HG02678 (cell line): Measurements from ENCODE around the gene DLGAP4.
A peak's percentile ranks its signal among the peaks of the same experiment; 100 is the strongest.
"Not testable (repeated sequence)": the region's sequence is repeated elsewhere in the genome, so short reads cannot be mapped to it uniquely, and the experiment has no call there.

Experiments
- ATAC-seq: cut with Tn5 transposase; IDR thresholded peaks from one replicate; pipeline ENCODE4 v1.9.1; 2021; ENCODE audit warnings: mild to moderate bottlenecking, moderate library complexity; ENCODE audit not compliant: unreplicated experiment

The DLGAP4 gene

DNA sequence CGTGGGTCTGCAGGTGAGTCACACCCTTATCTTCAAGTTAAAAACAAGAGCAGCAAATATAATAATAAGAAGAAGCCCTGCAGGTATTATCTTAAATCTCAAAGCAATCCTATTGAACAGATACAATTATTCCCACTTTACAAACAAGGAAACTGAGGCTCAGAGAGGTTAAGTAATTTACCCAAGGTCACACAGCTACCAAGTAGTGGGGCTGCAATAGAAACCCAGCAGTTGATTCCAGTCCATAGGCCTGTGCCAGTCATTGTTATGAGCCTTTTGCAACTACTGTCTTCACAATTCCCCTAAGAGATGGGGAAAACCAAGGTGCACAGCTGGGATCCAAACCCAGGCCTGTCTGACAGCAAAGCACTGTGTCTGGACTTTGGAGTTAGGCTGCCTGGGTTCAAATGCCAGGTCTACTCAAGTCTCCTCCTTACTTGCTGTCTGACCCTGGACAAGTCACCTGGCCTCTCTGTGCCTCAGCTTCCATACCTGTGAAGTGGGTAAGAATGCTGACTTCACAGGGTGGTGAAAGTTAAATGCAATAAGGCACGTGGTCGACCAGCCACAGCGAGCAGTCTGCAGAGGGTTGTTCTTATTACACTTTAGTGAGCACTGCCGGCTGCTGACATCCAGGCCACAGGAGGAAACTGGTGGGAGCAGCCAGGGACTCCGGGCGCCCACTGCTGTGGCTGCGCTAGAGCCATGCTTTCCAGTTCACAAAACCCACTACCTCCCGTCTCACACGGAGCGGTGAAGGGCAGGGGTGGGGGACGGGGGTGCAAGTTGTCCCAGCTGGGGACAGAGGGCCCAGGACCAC, 241.3 kb downstream of the DLGAP4 start:
- ATAC-seq: no peak

DNA sequence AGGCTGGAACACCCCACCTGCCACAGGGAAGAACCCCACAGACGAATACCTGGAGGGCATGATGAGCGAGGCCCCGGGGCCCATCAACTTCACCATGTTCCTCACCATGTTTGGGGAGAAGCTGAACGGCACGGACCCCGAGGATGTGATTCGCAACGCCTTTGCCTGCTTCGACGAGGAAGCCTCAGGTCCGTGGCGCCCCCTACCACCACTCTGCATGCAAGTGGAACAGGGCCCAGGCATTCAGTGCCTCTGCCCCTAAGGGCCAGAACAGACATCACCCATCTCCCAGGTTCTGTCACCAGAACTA, 241.8 kb downstream of the DLGAP4 start:
- ATAC-seq: no peak

DNA sequence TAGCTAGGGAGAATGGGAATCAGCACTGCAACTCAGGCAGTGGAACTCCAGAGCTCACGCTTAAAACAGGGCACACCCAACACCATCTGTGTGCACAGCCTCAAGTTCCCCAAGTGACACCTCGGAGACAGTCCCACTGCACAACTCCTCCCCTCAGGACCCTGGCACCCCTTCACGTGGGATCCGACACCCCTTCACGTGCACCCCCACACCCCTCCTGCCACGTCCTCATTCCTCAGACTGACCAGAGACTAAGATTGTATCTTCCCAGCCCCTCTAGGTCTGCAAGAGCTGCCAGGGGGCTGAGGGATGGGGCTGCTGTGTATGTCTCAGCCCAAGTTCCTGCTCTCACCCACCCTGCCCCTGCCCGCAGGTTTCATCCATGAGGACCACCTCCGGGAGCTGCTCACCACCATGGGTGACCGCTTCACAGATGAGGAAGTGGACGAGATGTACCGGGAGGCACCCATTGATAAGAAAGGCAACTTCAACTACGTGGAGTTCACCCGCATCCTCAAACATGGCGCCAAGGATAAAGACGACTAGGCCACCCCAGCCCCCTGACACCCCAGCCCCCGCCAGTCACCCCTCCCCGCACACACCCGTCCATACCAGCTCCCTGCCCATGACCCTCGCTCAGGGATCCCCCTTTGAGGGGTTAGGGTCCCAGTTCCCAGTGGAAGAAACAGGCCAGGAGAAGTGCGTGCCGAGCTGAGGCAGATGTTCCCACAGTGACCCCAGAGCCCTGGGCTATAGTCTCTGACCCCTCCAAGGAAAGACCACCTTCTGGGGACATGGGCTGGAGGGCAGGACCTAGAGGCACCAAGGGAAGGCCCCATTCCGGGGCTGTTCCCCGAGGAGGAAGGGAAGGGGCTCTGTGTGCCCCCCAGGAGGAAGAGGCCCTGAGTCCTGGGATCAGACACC, 242.8 kb downstream of the DLGAP4 start:
- ATAC-seq: no peak

DNA sequence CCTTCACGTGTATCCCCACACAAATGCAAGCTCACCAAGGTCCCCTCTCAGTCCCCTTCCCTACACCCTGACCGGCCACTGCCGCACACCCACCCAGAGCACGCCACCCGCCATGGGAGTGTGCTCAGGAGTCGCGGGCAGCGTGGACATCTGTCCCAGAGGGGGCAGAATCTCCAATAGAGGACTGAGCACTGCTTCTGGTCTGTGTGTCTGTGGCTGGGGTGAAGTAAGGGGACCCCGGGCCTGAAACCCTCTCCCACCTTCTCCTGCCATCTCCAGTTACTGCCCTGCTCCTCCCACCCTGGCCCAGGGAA, 243.4 kb downstream of the DLGAP4 start:
- ATAC-seq: no peak

DNA sequence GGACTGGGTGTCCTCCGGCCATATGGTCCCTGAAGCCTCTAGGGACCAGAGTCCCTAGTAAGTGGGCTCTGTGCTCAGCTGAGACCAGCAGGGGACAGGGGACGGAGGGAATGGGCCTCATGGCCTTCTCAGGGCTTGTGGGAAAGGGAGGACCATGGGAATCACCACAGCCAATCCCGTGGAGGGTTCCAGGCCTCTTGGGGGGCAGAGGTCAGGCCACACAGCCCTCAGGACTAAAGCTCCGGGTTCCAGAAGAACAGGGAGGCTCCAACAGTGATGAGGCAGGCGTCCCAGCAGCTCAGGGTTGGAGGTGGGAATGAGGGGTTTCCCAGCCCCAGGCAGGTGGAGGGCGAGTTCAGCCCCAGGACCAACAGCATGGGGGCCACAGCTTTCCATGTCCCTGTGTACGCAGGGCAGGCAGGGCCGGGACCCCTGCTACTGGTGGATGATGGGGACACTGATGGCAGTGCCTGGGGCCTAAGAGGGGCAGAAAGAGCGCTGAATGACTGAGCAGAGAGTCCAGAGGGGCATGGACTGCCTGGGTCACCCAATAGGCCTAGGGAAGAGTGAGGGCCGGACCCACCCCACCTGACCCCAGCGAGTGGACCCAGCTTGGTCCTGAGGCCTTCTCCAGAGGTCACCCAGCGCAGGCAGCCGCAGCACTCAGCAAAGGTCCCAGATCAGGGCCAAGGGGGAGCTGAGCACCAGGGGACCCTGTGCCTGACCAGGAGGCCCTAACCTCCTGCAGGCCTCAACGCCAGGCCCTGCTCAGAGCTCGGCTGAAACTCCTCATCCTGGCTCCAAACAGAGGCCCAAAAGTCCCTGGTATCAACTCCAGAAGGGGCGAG, 244.0 kb downstream of the DLGAP4 start:
- ATAC-seq: no peak

DNA sequence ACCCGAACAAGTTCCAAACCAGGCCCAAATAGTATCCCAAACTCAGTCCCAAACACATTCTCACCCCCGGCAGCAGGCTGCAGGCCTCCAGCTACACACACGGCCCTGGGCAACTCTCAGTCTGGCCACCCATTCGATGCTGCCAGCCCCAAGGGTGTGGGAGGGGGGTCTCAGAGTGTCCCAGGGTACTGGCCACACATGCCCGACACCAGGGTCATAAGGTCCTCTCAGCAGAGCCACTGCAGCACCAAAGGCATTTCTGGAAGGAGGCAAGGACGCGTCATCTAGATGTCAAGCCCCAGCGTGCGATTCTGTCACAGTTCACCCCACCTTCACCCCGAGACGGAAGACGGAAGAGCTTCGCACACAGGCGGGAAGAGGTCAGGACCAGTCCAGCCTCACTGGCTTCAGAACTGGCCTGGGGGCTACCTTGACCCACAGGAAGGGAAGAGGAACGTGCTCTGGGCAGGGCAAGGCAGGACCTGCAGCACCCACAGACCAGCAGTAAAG, 244.7 kb downstream of the DLGAP4 start:
- no peak for ATAC-seq

DNA sequence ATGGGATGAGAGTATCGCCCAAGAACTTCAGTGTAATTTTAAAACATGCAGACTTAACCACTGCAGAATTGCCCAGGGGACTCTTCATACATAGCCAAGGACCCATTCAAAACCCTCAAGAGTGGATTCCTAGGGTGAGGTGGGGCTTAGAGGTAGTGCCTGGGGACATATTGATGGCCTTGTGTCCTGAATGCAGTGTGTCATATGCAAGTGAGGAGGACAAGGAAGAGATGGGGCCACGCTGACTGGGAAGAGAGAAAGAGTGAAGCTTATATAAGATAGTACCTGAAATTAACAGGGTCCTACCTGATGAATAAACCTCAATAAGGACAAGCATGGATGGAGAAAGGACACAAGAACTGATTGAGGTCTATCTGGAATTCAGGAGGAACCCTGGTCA, 249.1 kb downstream of the DLGAP4 start:
- ATAC-seq: no peak

DNA sequence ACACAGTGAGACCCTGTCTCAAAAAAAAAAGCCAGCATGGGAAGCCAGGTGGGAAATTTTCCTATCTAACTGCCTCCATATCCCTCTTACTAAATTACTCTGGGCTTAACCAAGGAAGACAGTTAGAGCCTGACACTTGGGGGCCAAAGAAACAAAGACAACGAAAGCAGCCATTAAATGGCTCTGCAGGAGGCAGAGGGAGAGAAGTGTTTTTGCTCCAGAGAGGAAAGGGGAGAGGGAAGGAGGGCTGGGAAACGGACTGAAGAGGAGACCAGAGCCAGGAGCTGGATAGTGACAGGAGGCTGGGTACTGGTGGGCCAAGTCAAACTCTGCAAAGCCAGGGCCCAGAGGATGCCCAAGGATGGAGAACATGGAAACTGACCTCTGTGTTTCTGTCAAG, 256.6 kb downstream of the DLGAP4 start:
- ATAC-seq: no peak

DNA sequence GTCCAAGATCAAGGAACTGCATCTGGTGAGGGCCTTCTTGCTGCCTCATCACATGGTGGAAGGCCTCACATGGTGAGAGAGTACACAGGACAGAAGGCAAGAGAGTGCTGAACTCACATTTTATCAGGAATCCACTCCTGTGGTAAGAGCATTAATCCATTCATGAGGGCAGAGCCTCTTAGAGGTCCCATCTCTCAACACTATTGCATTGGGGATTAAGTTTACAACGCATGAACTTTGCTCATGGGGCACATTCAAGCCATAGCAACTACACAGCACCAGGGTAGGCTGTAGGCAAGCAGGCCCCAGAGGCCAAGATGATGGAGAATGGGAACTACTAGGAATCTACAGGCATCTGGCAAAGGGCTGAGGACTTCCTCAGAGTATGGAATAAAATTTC, 257.2 kb downstream of the DLGAP4 start:
- no peak for ATAC-seq

DNA sequence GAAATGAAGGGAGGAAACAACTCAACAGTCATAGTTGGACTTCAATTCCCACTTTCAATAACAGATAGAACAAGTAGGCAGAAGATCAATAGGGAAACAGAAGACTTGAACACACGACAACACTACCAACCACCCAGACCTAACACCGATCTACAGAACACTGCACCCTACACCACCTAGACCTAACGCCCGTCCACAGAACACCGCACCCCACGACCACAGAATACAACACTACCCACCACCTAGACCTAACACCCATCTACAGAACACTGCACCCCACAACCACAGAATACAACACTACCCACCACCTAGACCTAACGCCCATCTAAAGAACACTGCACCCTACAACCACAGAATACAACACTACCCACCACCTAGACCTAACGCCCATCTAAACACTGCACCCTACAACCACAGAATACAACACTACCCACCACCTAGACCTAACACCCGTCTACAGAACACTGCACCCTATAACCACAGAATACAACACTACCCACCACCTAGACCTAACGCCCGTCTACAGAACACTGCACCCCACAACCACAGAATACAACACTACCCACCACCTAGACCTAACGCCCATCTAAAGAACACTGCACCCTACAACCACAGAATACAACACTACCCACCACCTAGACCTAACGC, 258.1 kb downstream of the DLGAP4 start:
- not testable (repeated sequence) for ATAC-seq

DNA sequence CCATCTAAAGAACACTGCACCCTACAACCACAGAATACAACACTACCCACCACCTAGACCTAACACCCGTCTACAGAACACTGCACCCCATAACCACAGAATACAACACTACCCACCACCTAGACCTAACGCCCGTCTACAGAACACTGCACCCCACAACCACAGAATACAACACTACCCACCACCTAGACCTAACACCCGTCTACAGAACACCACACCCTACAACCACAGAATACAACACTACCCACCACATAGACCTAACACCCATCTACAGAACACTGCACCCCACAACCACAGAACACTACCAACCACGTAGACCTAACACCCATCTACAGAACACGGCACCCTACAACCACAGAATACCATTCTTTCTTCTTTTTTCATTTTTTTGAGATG, 258.6 kb downstream of the DLGAP4 start:
- ATAC-seq: not testable (repeated sequence)

DNA sequence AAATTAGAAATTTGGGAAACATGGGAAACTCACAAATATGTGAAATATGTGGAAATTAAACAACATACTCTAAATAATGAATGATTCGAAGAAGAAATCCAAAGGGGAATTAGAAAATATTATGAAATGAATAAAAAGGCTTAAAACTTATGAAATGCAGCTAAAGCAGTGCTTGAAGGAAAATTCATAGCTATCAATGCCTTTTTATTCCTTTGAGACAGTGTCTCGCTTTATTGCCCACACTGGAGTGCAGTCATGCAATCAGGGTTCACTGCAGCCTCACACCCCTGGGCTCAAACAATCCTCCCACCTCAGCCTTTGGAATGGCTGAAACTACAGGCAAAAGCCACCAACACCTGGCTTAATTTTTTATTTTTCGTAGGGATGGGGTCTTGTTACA, 259.4 kb downstream of the DLGAP4 start:
- no peak for ATAC-seq

DNA sequence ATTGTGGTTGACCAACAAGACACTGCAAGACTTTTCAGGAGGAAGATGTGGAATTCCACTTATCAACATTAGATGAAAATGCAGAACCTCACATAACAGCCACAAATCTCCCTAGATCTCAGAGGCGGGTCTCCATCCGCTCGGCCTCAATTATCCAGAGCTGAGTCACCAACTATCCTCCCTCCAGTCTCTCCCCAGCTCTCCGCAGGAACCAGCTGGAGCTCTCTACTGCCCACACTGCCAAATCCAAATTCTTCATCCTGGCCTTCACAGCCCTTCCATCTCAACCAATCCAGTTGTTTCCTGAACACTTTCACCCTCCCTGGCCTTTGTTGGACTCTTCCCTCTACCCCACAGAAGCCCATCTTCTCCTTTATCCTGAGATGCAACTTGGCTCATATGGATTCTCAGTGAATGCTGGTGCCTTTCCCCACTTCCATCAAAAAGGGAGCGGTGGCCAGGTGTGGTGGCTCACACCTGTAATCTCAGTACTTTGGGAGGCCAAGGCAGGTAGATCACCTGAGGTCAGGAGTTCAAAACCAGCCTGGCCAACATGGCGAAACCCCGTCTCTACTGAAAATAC, 263.8 kb downstream of the DLGAP4 start:
- ATAC-seq: no peak

DNA sequence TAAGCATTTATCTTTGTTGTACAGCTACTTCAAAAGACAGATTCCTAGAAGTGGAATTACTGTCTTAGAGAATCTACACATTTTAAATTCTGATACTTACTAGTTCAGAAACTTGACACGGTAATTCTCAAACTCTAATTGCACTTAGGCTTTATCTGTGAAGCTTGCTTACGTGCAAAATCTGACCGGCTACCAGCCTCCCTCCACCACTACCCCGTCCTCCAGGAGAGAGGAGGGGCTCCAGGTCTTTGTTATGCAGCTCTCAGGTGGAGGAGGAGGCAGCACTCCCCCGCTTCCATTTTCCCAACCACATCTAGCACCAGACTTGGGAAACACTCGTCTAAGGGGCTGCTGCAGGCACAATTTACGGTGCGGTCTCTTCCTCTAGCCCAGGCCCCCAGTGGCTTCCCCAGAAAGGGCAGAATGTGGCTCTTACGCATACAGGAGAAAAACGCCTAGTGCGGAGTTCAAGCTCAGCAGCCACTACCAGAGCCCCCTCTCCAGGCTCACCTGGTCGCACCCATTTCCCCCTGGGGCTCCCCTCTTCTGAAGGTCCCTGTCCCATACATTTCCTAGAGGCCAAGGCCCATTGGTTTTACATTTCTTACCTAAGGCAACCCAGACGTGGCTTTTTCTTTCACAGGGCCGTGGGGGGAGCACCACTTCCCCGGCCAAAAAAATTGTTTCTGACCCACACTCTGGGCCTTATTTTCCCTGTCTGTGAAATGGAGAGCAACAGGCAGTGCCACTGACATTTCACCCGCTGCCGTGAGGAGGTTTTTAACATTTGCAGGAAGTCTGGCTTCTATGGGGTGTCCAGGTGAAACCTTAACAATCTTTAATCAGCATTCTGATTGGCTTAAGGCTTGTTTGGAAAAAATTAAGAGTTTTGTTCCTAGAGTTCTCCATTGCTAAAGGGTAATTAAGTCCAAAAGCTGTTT, 265.7 kb downstream of the DLGAP4 start:
- no peak for ATAC-seq

DNA sequence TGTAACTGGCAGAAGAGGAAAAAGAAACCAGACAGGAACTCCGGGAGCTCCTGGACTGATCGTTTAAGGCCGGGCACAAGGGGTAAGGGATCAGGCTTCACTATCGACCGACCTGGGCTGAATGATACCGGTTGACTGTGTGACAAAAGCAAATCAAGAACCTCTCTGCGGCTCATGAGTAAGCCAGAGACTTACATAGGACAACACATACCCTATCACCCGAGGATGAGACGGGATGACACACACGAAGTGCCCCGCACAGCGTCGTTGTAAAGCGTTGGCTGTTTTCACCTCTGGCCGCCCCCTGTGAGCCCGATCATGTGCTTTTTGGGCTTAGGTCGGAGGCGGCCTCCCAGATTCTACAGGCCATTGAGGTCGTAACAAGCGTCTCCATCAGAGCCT, 266.6 kb downstream of the DLGAP4 start:
- ATAC-seq: peak; percentile 4

DNA sequence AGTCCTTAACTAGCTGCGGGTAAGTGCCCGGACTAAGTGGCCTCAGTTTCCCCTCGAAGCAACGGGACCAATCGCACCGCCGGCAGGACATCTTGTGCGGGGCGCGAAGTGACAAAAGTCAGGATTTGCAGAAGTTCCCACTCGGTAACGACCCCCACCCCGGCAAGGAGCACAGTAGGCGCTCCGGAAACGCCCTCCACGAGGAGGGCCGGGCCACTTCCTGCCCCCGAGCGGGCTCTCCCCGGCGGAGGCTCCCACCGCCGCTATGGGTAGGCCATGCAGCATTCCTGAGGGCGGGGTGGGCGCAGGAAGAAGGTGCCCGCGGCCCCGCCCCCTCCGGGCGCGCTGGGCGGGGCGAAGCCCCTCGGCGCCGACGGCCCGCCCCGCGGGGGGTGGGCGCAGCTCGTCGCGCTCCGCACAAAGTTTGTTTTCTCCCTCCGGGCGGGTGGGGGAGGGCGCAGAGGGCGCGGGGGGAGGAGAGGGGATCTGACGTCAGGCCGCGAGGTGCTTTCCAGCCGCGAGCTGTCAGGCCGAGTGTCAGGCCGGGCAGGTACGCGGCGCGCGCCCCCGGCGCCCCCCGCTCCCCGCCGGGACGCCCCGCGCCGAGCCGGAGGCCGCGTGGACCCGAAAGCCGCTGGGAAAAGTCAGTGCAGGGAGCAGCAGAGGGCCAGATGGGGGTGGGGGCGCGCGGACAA, 267.1 kb downstream of the DLGAP4 start, which contains the start of gene TGIF2:
Gene TGIF2 (plus strand): TSS at position 495 of the 695 bp plus-strand sequence. CDS start 5,178 bp downstream, outside the sequence.
- ATAC-seq: peak; percentile 74

DNA sequence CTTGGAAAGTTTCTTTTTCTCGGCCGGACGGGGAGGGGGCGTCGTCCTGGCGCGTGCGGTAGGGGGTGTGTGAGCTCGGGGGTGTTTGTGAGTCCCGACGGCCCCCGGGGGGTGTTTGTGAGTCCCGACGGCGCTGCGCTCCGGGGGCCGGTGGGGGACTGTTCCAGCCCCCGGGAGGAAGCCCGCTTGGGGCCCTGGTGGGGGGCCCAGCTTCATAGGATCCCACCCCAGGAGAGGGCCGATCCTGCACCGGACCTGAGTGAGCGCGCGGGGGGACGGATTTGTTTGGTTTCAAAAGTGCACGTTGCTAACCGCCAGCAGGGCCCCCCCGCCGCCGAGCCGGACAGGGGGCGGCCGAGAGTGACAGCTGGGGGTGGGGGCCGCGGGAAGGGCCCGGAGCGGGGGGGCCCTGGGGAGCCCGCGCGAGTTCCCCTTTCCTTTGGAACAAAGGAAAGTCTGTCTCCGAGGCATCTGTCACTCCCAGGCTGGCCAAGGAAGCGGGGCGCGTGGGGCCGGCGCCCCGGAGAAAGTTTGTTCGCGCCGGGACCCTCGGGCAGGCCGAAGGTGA, 267.7 kb downstream of the DLGAP4 start:
- ATAC-seq: no peak
